Right atrium auricular region (tissue), 2 donors: ENCODE measurements around the gene CMTM6. TPM values are rescaled to one million over a fixed set of nuclear protein-coding genes. Genes with fewer than 3 reads are reported as not detected.
"Not testable (repeated sequence)": the region's sequence is repeated elsewhere in the genome, so short reads cannot be mapped to it uniquely, and the experiment has no call there.

ENCODE experiments used
- DNase-seq: peaks from one replicate; pipeline ENCODE4 v3.0.0-alpha.2; 2019; ENCODE audit warnings: low spot score
- H3K27ac ChIP-seq, 2 donors: fragments of 200-600 bp; sonication (generic); 1 replicate in 1 of 2; 2 replicates in 1 of 2; pipeline ENCODE4 v1.5.1; 2016 to 2019
- H3K27me3 ChIP-seq, 2 donors: fragments of 200-600 bp; sonication (generic); one replicate each; pipeline versions ENCODE4 v1.5.1 to v1.6.0; 2017 to 2019
- H3K36me3 ChIP-seq: fragments of 200-600 bp; sonication (generic); one replicate; pipeline ENCODE4 v1.5.1; 2016
- H3K4me1 ChIP-seq, 2 donors: fragments of 200-600 bp; sonication (generic); one replicate each; pipeline versions ENCODE4 v1.5.1 to v1.6.0; 2017 to 2019
- H3K4me3 ChIP-seq, 2 donors: fragments of 200-600 bp; sonication (generic); 1 replicate in 1 of 2; 2 replicates in 1 of 2; pipeline ENCODE4 v1.5.1; 2017 to 2019; ENCODE audit warnings: mild to moderate bottlenecking in 1 of 2, moderate library complexity in 1 of 2
- H3K9me3 ChIP-seq, 2 donors: fragments of 200-600 bp; sonication (generic); one replicate each; pipeline ENCODE4 v1.5.1; 2019
- total RNA-seq, 2 donors: library from RNA; depleted of rRNA; stranded (reverse); fragments of >200 nt; gene quantifications; one replicate each; pipeline ENCODE4 v1.1.0, GENCODE V29; 2016
- TF ChIP-seq, protein P1 (sequence below), 2 donors: fragments of 200-600 bp; sonication (generic); IDR thresholded peaks; one replicate each; pipeline ENCODE4 v1.5.1; 2019; ENCODE audit warnings: antibody characterized with exemption in 2 of 2

CMTM6 gene
- total RNA-seq, 2 donors from 2014 or later, result 16.6 to 25.9 TPM

DNA sequence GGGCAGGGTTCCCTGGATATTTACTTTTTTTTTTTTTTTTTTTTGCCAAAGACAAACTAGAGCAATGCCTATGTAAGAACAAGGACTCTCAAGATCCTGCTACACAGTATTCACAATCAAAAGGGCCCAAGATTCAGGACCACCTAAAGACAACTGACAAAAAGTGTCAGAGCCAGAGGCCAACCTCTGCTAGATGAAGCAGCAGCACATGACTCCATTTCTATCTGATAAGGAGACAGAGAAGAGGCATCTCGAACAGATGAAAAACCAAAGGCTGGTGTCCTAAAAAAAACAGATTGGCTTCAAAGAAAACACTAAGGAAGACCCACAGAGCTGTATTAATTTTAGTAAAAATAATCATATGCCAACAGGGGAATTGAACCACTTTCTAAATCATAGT, 20.0 kb downstream of the CMTM6 start:
- Histone ChIP-seq H3K27me3 (no peaks in the 10 kb centered on the region), H3K36me3 (peaks cover 16% of the 10 kb centered on the region), H3K27ac (no peak overlapping the region), H3K4me1 (no peaks in the 10 kb centered on the region), H3K9me3 (no peaks in the 10 kb centered on the region), H3K4me3 (no peak overlapping the region)
- TF ChIP-seq, protein P1, sequence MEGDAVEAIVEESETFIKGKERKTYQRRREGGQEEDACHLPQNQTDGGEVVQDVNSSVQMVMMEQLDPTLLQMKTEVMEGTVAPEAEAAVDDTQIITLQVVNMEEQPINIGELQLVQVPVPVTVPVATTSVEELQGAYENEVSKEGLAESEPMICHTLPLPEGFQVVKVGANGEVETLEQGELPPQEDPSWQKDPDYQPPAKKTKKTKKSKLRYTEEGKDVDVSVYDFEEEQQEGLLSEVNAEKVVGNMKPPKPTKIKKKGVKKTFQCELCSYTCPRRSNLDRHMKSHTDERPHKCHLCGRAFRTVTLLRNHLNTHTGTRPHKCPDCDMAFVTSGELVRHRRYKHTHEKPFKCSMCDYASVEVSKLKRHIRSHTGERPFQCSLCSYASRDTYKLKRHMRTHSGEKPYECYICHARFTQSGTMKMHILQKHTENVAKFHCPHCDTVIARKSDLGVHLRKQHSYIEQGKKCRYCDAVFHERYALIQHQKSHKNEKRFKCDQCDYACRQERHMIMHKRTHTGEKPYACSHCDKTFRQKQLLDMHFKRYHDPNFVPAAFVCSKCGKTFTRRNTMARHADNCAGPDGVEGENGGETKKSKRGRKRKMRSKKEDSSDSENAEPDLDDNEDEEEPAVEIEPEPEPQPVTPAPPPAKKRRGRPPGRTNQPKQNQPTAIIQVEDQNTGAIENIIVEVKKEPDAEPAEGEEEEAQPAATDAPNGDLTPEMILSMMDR (IDR thresholded peaks at IDR 0.05), result no peak
- no peak for DNase-seq

DNA sequence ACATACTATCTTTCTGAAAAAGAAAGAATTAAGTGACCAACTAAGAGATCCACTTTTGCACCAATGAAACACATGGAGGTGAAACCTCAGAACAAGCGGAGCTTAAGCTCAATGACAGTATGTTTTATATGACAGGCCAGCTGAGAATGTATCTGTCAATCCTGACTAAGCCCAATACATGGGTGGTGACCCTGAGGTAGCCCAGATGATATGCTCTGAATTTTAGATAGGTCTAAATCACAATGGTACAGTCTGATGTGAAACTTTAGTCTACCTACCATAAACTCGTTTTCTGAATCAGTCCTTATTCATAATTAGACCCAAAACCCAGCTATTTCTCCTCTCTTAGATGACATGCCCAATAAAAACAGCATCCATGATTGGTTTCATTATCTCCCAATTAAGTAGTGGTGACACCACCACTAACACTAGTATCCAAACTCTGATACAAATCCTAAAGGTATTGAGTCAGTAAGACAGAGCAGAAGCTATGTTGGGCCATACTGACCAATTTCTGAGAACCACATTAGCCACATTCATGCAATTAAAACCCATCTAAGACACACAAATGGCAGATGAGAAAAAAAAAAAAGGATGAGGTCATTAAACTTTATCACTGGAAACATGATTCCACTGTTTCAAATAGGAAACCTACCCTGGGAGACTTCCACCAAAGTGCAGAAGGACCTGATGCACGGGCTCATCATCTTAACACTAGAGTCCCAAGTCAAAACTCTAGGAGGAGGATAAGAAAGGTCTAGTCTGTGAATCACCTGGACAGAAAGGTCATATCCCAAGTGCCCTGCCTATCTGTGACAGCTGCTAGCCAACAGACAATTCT, 20.6 kb downstream of the CMTM6 start:
- DNase-seq, result no peak
- Histone ChIP-seq H3K36me3 (peaks cover 11% of the 10 kb centered on the region), H3K9me3 (no peaks in the 10 kb centered on the region), H3K4me3 (no peak overlapping the region), H3K4me1 (no peaks in the 10 kb centered on the region), H3K27me3 (no peaks in the 10 kb centered on the region), H3K27ac (no peak overlapping the region)
- TF ChIP-seq, protein P1 (IDR thresholded peaks at IDR 0.05), result no peak

DNA sequence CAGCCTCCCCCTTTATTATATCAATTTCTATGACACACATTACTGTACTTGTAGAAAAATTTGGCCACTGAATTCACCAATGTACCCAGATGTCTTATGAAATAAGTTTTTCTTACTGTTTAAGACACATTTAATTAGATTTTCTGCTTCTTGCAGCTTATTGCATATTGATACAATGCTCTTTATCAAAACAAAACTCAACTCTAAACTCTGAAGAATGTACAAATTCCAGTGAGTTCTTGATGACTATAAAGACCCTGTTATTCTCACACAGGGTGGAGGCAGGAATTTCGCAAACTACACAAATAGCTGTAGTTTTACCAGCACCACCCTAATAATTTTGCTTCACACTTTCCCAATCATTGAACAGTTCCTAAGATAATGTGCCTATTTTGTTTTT, 22.0 kb downstream of the CMTM6 start:
- Histone ChIP-seq H3K27me3 (no peaks in the 10 kb centered on the region), H3K27ac (no peak overlapping the region), H3K9me3 (no peaks in the 10 kb centered on the region), H3K4me3 (no peak overlapping the region), H3K4me1 (no peaks in the 10 kb centered on the region), H3K36me3 (peaks cover 4% of the 10 kb centered on the region)
- no peak for DNase-seq
- TF ChIP-seq, protein P1 (IDR thresholded peaks at IDR 0.05), result no peak

DNA sequence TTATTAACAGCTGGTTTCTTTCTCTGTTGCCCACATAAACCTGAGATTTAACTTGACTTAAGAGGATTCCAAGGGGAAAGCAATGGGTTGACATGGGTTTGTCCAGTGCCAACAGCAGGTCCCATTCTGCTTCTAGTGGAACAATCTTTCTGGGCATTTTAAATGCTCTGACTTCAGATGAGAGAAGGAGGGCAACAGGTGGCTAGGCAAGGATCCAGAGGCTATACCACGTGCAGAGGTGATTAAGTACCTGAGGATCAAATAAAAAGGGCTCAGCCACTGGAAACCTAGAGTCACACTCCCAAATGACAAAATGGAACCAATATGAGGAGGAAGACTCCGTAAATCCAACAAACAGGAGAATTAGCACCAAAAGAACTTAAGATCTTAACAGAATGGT, 28.5 kb downstream of the CMTM6 start:
- no peaks in the 10 kb centered on the region for H3K9me3 ChIP-seq
- TF ChIP-seq, protein P1 (IDR thresholded peaks at IDR 0.05), result no peak
- no peaks in the 10 kb centered on the region for H3K36me3 ChIP-seq
- H3K4me1 ChIP-seq, result peaks cover 0 to 5% of the 10 kb centered on the region in 2 donors
- no peaks in the 10 kb centered on the region for H3K27me3 ChIP-seq
- no peak for DNase-seq
- no peak overlapping the region for H3K27ac ChIP-seq
- no peak overlapping the region for H3K4me3 ChIP-seq

DNA sequence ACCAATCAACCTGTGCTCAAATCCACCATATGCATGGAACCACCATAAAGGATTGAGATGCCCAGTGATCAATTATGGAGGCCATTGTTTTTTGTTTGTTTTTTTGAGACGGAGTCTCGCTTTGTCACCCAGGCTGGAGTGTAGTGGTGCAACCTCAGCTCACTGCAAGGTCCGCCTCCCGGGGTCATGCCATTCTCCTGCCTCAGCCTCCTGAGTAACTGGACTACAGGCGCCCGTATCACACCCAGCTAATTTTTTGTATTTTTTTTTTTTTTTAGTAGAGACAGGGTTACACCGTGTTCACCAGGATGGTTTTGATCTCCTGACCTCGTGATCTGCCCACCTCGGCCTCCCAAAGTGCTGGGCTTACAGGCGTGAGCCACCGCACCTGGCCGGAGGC, 30.5 kb downstream of the CMTM6 start:
- not testable (repeated sequence) for H3K4me3 ChIP-seq, H3K9me3 ChIP-seq
- H3K4me1 ChIP-seq, result peaks cover 0 to 14% of the 10 kb centered on the region in 2 donors

DNA sequence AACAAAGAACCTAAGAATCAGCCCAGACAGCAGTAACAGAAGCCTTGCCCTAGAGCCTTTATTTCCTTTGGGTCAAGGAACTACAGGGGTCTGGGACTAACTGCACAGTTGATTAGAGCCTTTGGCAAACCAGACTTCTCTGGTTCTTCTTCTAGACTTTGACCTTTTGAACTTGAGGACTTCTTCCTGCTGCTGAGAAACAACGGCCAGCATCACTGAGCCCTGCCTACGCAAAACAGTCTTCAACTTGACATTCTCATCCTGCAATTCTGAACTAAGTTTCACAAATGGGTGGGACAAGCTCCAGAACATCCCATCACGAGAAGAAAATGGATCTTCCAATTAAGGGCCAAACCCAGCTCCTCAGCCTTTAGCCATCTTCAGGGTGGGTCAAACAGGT, 31.4 kb downstream of the CMTM6 start:
- Histone ChIP-seq H3K4me3 (no peak overlapping the region), H3K27ac (no peak overlapping the region), H3K27me3 (no peaks in the 10 kb centered on the region), H3K4me1 (peaks cover 0 to 14% of the 10 kb centered on the region in 2 donors), H3K36me3 (no peaks in the 10 kb centered on the region), H3K9me3 (no peaks in the 10 kb centered on the region)
- no peak for DNase-seq
- TF ChIP-seq, protein P1 (IDR thresholded peaks at IDR 0.05), result no peak

More for the DNA sequence above, 30.5 kb downstream of the CMTM6 start:
- H3K27me3 ChIP-seq, DNase-seq, H3K27ac ChIP-seq, H3K36me3 ChIP-seq: not testable (repeated sequence)
